Activated T-cell treated with anti-CD3 and anti-CD28 coated beads for 48 hours (primary cell): ENCODE results near the gene CHPF.

ENCODE experiments used
- DNase-seq: peaks from one replicate; pipeline ENCODE4 v3.0.0-alpha.2; 2020; ENCODE audit warnings: low read depth

CHPF gene

GRCh38 chr2:219551441-219552381 is 8.1 kb upstream of the CHPF start:
- DNase-seq = no peak

- no peak for DNase-seq
These were observed 6.0 kb upstream of the CHPF start for GRCh38 chr2:219549619-219550018.

GRCh38 chr2:219548990-219549389 is 5.4 kb upstream of the CHPF start:
- DNase-seq = no peak

DNA sequence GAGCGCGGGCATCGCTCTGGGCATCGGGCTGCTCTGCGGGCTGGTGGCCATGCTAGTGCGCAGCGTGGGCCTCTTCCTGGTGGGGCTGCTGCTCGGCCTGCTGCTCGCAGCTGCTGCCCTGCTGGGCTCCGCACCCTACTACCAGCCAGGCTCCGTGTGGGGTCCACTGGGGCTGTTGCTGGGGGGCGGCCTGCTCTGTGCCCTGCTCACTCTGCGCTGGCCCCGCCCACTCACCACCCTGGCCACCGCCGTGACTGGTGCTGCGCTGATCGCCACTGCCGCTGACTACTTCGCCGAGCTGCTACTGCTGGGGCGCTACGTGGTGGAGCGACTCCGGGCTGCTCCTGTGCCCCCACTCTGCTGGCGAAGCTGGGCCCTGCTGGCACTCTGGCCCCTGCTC is 4.0 kb upstream of the CHPF start:
- DNase-seq = no peak

- no peak for DNase-seq
These were observed 2.3 kb upstream of the CHPF start for GRCh38 chr2:219545943-219546352.

DNA sequence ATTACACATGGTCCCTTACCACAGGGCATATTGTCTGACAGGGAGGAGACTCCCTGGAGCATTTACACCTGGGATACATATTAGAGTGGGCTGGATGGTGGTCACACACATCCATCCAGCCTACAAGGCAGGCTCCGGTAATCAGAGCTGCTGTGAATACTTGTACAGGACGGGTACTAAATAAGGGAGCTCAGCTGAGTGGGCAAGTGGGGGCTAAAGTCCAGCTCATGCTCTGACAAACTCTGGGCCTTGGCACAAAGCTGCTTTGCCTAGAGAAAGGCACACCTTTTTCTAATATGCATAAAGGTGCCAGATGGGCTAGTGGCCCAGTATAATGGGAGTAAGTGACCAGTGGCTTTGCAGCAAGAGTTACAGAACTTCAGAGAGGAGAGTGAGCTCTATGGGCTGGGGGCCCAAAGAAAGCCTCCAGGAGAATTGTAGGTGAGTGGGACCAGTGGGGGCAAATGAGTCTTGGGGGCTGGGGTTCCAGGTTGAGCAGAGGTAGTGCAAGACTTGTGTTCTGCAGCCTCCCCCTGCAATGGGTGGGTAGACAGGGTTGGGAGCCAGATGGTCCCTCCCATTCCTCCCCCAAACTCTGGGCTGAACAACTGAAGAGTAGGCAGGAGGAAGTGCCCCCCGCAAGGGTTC is 1.8 kb upstream of the CHPF start:
- no peak for DNase-seq

- no peak for DNase-seq
These were observed 958 bp upstream of the CHPF start for GRCh38 chr2:219544567-219544966.

DNA sequence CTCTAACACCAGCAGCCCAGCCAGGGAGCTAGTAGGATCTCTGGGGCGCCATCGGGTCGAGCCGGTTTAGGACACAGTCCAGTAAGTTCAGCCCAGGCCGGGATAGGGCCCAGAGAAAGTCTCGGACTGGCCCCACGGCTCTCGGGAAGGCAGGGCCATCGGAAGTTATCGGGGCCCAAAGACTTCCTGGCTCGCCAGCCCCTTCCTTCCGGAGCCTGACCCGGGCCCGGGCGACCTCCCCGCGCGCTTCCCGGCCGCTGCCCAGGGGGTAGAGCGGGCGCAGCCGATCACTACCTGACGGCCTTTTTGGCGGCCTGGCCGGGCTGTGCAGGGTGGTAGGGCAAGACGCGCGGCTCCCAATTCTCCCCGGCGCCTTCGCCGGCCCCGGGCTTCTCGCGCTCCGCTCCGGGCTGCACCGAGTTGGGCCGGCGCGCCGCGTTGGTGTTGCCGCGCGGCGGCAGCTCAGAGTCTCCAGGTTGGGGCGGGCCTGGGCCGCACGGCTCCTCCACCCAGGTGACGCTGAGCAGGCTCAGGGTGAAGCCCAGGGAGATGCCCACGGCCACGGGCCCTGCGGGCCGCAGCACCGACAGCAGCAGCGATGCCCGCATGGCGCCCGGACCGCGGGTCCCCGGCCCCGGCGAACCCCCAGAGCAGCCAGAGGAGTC is 546 bp downstream of the CHPF start:
- no peak for DNase-seq

GRCh38 chr2:219541611-219542180 is 1.9 kb downstream of the CHPF start:
- DNase-seq = peak; percentile 86

DNA sequence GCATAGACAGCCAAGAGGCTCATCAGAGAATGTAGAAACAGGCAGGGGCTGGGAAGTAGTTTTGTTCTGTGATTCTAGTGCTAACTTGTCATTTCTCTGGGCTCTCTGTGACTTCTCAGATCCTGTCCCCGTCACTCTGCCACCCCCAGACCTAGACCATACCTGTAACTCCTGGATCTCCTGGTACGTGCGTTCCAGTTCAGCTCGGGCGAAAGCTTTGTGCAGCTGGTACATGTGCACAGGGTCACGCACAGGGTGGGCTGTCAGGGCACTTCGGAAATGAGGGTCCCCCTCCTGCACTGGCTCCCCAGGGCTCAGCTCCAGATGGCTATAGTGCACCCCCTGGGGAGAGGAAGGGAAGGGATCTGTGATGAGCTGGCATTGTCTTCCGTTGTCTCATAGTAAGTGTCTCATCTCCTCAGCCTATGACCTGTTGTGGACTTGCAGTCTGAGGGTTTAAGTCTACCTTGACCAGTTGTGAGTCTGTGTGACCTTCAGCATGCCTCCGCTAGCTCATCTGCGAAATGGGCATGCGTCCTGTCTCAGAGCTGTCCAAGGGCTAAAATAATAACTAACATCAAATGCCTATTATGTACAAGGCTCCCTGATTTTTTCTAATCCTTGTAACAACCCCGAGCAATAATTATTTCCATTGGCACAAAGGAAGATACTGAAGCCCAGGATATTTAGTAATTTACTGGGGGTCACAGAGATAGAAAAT is 2.7 kb downstream of the CHPF start:
- DNase-seq = no peak

GRCh38 chr2:219539926-219540678 is 3.5 kb downstream of the CHPF start:
- no peak for DNase-seq

GRCh38 chr2:219538956-219539788 is 4.4 kb downstream of the CHPF start:
- no peak for DNase-seq

DNA sequence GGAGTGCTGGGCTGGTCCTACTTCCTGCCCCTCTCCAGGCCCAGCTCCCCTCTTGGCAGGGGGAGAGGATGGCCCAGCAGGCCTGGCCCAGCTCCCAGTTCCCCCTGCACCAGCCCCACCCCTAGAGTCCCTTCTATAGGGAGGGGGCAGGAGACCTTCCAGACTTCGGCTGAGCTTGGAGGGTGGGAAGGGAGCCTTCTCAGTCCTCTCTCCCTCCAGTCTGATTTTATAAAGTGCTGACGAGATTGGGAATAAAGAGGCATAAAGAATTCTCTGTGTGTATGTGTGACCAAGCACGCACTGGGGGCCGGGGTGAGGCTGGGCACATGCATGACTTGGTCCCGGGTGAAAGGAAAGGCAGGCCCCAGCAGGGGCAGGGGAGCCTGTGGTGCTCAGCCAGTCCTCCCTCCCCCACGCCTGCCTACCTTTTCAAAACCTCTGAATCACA is 5.1 kb downstream of the CHPF start:
- DNase-seq = no peak

GRCh38 chr2:219537657-219538488 is 5.7 kb downstream of the CHPF start:
- DNase-seq = no peak

GRCh38 chr2:219536967-219537366 is 6.6 kb downstream of the CHPF start:
- DNase-seq = no peak

DNA sequence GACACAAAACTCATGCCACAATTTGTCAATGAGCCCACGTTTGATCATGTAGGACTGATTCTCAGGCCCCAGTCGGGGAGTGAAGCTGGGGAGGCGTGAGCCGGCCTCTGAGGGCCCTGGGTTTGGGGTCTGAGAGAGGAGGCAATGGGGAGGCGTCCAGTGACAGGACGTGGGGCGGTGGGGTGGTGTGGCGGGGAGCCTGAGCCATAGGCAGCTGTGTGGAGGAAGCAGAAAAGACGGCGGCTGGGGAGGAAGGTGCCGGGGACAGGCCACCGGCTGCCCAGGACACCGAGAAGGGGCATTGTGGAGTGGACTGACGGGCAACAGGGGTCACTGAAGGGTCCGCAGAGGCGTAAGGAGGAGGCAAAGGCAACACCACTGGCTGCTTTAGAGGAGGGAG is 7.2 kb downstream of the CHPF start:
- no peak for DNase-seq

DNA sequence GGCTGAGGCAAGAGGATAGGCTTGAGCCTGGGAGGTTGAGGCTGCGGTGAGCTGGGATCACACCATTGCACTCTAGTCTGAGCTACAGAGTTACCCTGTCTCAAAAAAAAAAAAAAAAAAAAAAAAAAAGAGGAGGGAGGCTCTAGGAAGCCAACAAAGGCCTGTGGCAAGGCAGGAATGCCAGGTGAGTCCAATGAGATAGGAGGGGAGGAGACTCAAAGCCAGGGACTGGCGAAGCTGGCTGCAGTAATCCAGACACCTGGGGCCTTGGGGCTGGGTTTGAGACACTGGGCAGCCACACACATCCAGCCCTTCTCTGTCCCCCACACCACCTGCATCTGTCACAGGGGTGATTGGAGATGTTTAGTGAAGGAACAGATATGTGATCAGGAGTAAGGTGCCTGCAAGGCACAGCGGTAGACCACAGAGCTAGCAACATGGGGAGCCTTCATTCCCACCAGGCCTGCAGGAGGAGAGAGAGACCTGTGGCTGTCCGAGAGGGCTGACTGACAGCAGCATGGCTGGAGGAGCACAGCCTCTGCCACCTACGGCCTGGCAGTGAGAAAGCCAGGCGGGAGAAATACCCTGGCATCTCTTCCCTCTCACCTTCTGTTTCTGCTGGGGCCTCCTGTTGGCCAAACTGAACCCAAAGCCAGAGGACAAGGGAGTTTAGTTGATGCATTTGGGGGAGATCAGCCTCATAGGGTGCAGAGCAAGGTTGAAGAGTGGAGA is 9.5 kb downstream of the CHPF start:
- no peak for DNase-seq

DNA sequence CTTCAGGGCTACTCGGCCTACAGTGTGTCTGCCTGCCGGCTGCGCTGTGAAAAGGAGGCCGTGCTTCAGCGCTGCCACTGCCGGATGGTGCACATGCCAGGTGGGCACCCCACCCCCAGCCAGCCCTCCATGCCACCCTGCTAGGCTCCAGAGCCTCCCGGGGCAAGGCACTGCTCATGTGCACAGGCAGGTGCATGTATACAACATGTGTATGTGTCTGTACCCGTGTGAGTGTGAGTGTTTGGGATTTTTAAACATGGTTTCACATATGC is 11.3 kb downstream of the CHPF start:
- no peak for DNase-seq
